Hematopoietic multipotent progenitor cell treated with erythropoietin and hydrocortisone succinate and interleukin-3 and kit ligand, for 4 days (in vitro differentiated cells): ENCODE measurements around the gene HDAC4.
A peak's percentile ranks its signal among the peaks of the same experiment; 100 is the strongest.

Experiments used
- DNase-seq: peaks from one replicate; pipeline ENCODE4 v3.0.0-alpha.2; 2015

HDAC4 gene

GRCh38 chr2:239146011-239146641 is 254.7 kb downstream of the HDAC4 start:
- no peak for DNase-seq

DNA sequence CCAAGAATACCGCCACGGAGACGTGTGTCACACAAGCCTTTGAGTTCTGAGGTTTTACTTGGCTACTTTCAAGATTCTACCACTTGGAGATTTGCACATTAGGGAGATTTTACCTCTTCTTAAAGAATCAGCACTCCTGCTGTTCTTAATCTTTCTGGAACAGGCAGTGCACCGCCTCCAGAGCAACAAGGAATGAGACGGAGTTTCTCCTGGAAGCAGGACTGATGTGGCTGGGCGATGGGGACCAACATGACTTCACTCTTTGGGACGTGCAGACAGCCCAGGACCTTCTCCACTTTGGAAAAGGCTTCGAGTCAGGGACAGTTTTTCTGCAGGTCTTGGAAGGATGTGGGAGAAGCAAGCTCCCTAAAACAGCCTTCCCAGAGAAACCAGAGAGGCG is 255.2 kb downstream of the HDAC4 start:
- no peak for DNase-seq

- DNase-seq, result no peak
Observed at GRCh38 chr2:239145106-239145505, 255.7 kb downstream of the HDAC4 start.

DNA sequence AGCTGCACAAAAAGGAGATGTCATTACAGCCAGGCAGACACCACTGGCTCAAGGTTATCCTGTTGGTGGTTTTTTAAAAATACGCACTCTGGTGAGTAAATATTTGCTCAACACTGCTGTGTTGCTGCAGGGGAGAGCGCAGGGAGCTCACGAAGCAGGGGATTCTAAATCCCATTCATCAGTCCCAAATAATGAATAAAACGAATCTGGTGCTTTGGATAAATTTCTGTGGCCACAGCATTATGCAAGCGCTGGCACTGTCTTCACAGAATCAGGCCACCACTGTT is 256.2 kb downstream of the HDAC4 start:
- DNase-seq, result no peak

- DNase-seq, result peak; percentile 66
Observed at GRCh38 chr2:239143858-239144712, 256.7 kb downstream of the HDAC4 start.

- no peak for DNase-seq
Observed at GRCh38 chr2:239142806-239143205, 258.0 kb downstream of the HDAC4 start.

DNA sequence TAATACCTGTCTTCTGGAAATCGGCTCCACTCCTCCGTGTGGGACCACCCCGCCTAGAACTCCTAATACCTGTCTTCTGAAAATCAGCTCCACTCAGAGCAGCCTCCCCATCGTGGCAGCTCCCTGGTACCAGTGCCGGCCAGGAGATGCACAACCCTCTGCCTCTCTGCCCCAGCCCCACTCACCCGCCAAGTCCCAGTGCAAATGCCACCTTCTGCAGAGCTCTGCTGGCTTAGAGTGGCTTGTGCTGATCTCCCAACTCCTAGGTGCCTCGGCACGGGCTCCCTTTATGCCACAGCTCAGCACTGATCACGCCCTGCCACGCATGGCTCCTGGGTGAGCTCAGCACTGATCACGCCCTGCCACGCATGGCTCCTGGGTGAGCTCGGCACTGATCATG is 258.5 kb downstream of the HDAC4 start:
- no peak for DNase-seq

GRCh38 chr2:239141021-239141760 is 259.6 kb downstream of the HDAC4 start:
- no peak for DNase-seq

- DNase-seq, result no peak
Observed at GRCh38 chr2:239140346-239141020, 260.3 kb downstream of the HDAC4 start.

DNA sequence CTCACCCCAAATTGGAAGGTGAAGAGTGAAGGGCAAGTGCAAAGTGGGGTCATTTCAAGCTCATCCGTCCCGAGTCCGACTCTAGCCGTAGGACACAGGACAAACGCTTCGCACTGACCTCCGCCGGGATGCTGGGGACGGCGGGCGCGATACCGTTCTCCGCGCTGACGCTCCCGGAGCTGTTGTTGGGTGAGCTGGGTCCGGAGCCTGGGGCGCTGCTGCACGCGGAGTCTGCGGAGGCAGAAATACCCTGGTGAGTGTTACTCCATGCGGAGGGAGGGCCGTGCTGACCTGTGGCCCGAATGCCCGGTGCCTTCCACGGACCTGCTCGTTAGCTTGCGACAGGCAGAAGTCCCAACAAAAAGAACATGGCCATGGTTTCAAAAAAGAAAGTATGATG is 261.3 kb downstream of the HDAC4 start:
- no peak for DNase-seq

DNA sequence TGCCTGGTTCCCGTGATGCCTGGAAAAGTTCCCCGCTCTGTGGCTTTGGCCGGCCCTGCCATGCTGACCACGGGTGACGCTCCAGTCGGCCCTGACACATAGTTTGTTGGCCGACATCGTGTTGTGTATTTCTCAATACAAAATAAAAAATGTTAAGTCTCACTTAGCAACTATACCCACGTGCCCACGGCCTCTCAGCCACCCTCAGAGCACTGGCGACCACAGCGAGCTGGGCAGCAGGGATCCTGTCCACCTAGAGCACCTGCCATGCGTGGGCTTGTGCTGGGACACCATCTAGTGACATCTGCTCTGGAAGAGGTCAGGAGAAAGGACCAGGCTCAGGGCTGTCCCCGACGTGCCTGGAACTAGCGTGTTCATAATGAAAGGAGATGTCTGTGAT is 261.7 kb downstream of the HDAC4 start:
- DNase-seq, result no peak

GRCh38 chr2:239138610-239139009 is 262.2 kb downstream of the HDAC4 start:
- DNase-seq, result no peak

GRCh38 chr2:239137898-239138283 is 262.9 kb downstream of the HDAC4 start:
- DNase-seq, result no peak

DNA sequence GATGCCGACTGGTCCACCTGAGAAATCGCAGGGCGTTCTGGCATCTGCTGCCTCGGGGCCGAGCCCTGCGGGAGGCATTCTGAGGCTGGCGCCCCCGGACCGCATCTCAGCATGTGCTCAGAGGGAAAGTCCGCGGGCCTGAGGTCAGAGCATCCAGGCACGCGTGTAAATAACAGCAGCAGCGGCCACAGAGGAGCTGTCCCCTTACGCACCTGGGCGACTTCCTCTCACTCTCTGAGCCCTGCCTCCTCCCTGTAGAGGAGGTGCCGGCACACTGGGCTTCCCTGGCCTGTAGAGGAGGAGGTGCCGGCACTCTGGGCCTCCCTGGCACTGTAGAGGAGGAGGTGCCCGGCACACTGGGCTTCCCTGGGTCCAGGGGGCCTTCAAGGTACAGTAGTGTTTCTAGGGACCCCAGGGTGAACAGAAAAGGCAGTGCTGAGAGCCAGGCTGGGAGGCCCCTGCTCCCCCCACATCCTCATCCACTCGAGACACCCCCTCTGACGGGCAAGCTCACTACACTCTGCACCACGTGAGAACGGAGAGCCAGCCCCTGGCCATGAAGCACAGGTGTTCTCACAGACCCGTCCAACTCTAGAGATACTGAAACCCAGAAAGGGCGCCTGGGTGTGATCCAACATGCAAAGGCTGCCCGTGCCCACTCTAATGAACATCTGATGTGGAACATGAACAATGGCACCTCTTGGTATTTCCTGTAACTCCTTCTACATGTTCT is 263.5 kb downstream of the HDAC4 start:
- DNase-seq, result no peak

DNA sequence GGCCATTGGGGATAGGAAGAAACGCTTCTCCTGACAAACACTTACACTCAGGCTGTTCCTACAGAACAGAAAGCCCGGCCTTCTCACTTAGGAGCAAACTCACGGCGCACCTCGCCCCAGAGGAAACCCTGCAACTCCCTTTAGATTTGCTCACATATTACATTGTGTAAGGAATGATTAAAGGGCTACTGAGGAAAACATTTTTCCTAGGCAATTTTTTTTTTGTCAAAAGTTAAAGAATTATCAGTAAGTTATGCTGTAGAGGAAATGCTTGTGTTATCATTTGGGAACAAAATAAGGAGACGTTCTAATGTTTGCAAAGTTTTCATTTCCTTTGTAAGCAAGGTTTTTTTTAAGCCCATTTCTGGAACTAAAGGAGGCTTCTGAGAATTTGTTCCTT is 264.1 kb downstream of the HDAC4 start:
- no peak for DNase-seq

DNA sequence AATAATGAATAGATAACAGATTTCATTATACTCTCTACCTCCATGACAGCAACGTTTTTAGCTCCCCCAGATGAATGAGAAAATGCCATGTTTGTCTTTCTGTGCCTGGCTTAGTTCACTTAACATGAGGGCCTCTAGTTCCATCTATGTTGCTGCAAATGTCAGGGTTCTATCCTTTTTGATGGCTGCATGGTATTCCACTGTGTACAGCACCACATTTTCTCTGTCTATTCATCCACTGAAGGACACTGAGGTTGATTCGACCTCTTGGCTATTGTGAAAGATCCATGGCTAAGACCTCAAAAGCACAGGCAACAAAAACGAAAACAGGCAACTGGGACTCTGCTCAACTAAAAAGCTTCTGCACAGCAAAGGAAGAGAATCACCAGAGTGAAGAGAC is 264.6 kb downstream of the HDAC4 start:
- no peak for DNase-seq

DNA sequence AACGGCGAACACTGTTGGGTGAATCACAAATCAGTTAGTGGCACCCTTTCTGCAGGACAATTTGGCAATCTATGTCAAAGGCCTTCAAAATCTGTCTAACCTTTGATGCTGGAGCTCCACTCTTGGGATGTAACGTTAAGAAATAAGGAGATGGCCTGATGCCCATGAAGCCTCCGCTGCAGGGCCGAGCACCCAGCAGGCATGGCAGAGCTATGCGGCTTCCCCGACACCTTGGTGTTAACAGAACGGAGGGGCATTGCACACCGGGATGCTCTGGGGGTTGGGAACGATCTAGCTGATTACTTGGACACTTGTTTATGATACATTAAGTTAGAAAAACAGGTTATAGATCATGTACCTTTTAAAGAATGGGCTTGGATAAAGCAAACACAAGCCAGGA is 265.3 kb downstream of the HDAC4 start:
- no peak for DNase-seq

GRCh38 chr2:239133945-239134570 is 266.8 kb downstream of the HDAC4 start:
- DNase-seq, result no peak

DNA sequence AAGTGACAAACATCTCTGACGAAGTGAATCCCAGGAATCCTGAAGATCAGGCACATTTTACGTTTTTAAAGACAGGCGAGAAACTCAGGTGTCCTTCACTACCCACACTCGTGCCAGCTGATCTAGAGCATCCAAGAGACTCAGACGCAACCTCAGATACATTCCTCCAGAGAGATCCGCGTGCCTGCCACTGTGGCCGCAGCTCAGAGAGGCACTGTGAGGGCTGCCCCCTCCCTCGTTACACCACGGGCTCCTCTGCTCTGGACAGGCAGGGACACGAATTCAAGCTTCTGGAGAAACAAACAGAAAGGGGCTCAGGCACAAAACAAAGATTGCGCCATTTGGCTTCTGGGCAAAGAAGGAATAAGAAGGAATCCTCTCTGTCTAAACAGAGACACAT is 268.0 kb downstream of the HDAC4 start:
- DNase-seq, result no peak

- no peak for DNase-seq
Observed at GRCh38 chr2:239132156-239132709, 268.6 kb downstream of the HDAC4 start.

- DNase-seq, result no peak
Observed at GRCh38 chr2:239131521-239131920, 269.3 kb downstream of the HDAC4 start.

GRCh38 chr2:239130786-239131325 is 270.0 kb downstream of the HDAC4 start:
- no peak for DNase-seq
